Kidney (tissue), 14 donors: ENCODE measurements around the gene HM13. TPM values are rescaled to one million over a fixed set of nuclear protein-coding genes. Genes with fewer than 3 reads are reported as not detected.

ENCODE experiments used
- DNase-seq, 5 donors: peaks; one replicate each; pipeline ENCODE4 v3.0.0-alpha.2; 2013 to 2020
- FAIRE-seq: peaks from 2 replicates; lab custom pipeline; 2012; peaks lifted over from hg19 to GRCh38; lab: Jason Lieb, UNC
- H3K27ac ChIP-seq, 2 donors: one replicate each; pipeline ENCODE4 v1.7.0; 2013; ENCODE audit warnings: low read depth in 2 of 2, low read length in 2 of 2, inconsistent platforms in 1 of 2
- H3K27me3 ChIP-seq: one replicate; pipeline ENCODE4 v1.7.1; 2013; ENCODE audit warnings: low read length, inconsistent platforms; ENCODE audit not compliant: control insufficient read depth, insufficient read depth
- H3K36me3 ChIP-seq, 3 donors: one replicate each; pipeline versions ENCODE4 v1.7.0 to v1.7.1; 2013; ENCODE audit warnings: low read length in 3 of 3, control low read depth in 1 of 3, inconsistent platforms in 1 of 3; ENCODE audit not compliant: insufficient read depth in 3 of 3, control insufficient read depth in 2 of 3
- H3K4me1 ChIP-seq, 3 donors: one replicate each; pipeline versions ENCODE4 v1.7.0 to v1.7.1; 2013; ENCODE audit warnings: low read length in 3 of 3, inconsistent platforms in 1 of 3, low read depth in 1 of 3; ENCODE audit not compliant: control insufficient read depth in 2 of 3, insufficient read depth in 2 of 3
- H3K4me3 ChIP-seq, 3 donors: one replicate each; pipeline versions ENCODE4 v1.7.0 to v1.8.1; 2013; ENCODE audit warnings: low read length in 3 of 3, control low read depth in 1 of 3, inconsistent platforms in 1 of 3
- H3K9ac ChIP-seq, 3 donors: one replicate each; pipeline versions ENCODE4 v1.7.0 to v1.7.1; 2013; ENCODE audit warnings: low read length in 3 of 3, control low read depth in 1 of 3, inconsistent platforms in 1 of 3
- H3K9me3 ChIP-seq, 3 donors: one replicate each; pipeline versions ENCODE4 v1.7.0 to v1.7.1; 2013; ENCODE audit warnings: low read length in 3 of 3, control low read depth in 1 of 3, inconsistent platforms in 1 of 3; ENCODE audit not compliant: control insufficient read depth in 2 of 3, insufficient read depth in 1 of 3
- intact Hi-C: fragments of 100-400 bp; cut with DNase I; formaldehyde crosslinking; loops from one replicate; pipeline ENCODE4 v1.11.1; 2022
- polyA plus RNA-seq: library from polyadenylated mRNA; stranded (reverse); fragments of 350-450 nt; fragmentation: Illumina TruSeq; extraction: RNeasy Lipid Tissue Mini Kit (QIAGEN cat#74804); gene quantifications from one replicate; pipeline ENCODE4 v1.2.3, GENCODE V29; 2014; ENCODE audit warnings: low read depth, low replicate concordance; ENCODE audit not compliant: insufficient read depth
- total RNA-seq: library from RNA; stranded (reverse); fragmentation: NEBNext Ultra II Directional; extraction: Animal tissue kit (Norgen Biotek cat#: 25700); gene quantifications from one replicate; pipeline ENCODE4 v1.2.1, GENCODE V29; 2021
- TF ChIP-seq, protein P1 (sequence below): IDR thresholded peaks from 3 replicates; pipeline ENCODE4 v1.5.1; 2012; ENCODE audit warnings: mild to moderate bottlenecking, moderate library complexity, borderline replicate concordance; ENCODE audit not compliant: insufficient read depth; ENCODE audit errors: extremely low read depth
- donor health status: control.
- donor health status: control.
- donor health status: control.
- donor health status: control.
- donor health status: control.
- donor health status: DM: yes; HTN: yes; CAD: no.
- donor health status: Normal renal cell carcinoma (clear cell type).

Gene HM13
- total and polyA plus RNA-seq, 2 donors from 2014 or later: 154 to 174 TPM

DNA sequence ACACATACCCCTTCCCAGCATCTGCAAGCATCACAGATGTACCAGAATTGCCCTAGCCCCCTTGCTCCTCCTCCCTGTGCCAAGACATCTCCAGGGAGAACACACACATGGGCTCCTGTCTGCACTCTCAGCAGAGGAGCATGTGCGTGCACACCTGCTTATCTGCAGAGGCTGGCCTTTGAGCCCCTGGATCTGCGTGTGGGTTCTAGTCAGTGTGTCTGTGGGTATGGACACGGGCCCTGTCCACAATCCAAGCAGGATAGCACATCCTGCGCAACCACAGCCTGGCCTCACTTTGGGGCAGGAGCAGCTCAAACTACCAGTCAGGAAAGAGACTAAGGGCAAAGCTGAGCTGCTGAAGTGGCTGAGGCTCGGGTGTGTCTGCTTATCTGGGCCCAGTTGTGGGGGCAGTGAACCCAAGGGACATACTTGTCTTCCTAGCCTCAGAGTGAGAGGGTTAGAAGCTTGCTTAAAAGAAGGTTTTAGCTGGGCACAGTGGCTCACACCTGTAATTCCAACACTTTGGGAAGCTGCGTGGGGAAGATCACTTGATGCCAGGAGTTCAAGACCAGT is 41.0 kb downstream of the HM13 start:
- H3K9ac ChIP-seq: no peak overlapping the region
- no peaks in the 10 kb centered on the region for H3K9me3 ChIP-seq
- H3K27ac ChIP-seq: no peak overlapping the region
- peak in 1 of 5 donors; percentile 60 for DNase-seq
- peaks cover 0 to 8% (median 3%) of the 10 kb centered on the region in 3 donors for H3K4me1 ChIP-seq
- intact Hi-C loops: no loop called here
- no peak for FAIRE-seq
- peaks cover 0 to 15% (median 8%) of the 10 kb centered on the region in 3 donors for H3K36me3 ChIP-seq
- no peaks in the 10 kb centered on the region for H3K27me3 ChIP-seq
- TF ChIP-seq, protein P1, sequence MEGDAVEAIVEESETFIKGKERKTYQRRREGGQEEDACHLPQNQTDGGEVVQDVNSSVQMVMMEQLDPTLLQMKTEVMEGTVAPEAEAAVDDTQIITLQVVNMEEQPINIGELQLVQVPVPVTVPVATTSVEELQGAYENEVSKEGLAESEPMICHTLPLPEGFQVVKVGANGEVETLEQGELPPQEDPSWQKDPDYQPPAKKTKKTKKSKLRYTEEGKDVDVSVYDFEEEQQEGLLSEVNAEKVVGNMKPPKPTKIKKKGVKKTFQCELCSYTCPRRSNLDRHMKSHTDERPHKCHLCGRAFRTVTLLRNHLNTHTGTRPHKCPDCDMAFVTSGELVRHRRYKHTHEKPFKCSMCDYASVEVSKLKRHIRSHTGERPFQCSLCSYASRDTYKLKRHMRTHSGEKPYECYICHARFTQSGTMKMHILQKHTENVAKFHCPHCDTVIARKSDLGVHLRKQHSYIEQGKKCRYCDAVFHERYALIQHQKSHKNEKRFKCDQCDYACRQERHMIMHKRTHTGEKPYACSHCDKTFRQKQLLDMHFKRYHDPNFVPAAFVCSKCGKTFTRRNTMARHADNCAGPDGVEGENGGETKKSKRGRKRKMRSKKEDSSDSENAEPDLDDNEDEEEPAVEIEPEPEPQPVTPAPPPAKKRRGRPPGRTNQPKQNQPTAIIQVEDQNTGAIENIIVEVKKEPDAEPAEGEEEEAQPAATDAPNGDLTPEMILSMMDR: no peak
- no peak overlapping the region for H3K4me3 ChIP-seq

DNA sequence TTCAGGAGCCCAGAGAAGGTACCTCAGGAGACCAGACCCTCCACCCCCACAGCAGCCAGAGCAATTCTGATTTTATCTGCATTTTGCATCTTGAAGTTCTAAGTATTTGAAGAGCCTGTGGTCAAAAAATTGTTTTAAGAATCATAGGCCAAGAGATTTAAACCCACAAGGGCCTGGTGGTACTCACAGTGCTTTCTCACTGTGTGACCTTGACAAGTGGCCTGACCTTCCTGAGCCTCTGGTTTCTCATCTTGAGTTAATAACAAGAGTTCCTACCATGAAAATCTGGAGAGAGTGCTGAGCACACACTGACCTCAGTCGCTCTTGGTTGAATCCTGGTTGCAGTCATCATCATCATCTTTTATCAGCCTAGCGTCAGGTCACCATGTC is 45.5 kb downstream of the HM13 start:
- TF ChIP-seq, protein P1: no peak
- no peak overlapping the region for H3K9ac ChIP-seq

DNA sequence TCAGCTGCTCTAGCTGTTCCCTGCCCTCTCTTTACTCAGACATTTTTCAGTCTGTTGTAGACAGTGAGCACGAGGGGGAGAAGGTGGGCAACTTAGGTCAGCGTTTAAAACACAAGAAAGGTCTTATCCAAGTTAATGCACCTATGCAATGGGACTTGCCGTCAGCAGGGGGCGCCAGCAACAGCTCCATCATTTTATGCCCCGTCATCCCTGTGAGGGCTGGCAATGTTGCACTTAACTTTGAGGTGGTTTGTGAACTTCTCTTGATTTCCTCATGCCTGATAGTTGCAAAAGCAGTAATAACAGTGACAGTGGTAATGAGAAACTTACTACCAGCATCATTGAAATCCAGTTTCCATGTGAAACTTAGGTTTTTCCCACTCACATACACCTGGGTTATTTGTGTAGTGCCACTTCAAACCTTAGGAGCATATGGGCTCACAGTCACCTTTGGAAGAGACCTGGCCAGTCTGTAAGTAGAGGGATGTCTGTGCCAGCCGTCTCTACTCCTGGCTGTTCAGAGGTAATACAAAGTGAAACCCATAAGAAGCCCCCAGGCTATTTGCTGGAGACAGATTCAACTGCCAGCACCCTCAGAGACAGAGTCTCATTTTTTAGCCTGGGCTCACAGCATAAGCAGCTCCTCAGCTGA is 46.0 kb downstream of the HM13 start:
- H3K4me1 ChIP-seq: peaks cover 0 to 4% (median 4%) of the 10 kb centered on the region in 3 donors
- intact Hi-C loops: loop anchor here (5.0 kb wide), 1 partner anchor 52 kb away; no protein-coding TSS in a partner anchor
- H3K4me3 ChIP-seq: no peak overlapping the region
- FAIRE-seq (no peak), DNase-seq (peak in 4 of 5 donors; percentile 63 to 73 (median 67))
- no peak overlapping the region for H3K9ac ChIP-seq
- no peaks in the 10 kb centered on the region for H3K27me3 ChIP-seq
- no peak overlapping the region for H3K27ac ChIP-seq
- TF ChIP-seq, protein P1: peak; percentile 84
- H3K36me3 ChIP-seq: peaks cover 9 to 24% (median 18%) of the 10 kb centered on the region in 3 donors
- no peaks in the 10 kb centered on the region for H3K9me3 ChIP-seq

More for the DNA sequence above, 45.5 kb downstream of the HM13 start:
- H3K9me3 ChIP-seq: no peaks in the 10 kb centered on the region
- no peak overlapping the region for H3K27ac ChIP-seq
- peaks cover 0 to 4% (median 4%) of the 10 kb centered on the region in 3 donors for H3K4me1 ChIP-seq
- FAIRE-seq (no peak), DNase-seq (no peak)
- H3K36me3 ChIP-seq: peaks cover 9 to 24% (median 23%) of the 10 kb centered on the region in 3 donors
- intact Hi-C loops: loop anchor here (5.0 kb wide), 1 partner anchor 53 kb away; no protein-coding TSS in a partner anchor
- no peaks in the 10 kb centered on the region for H3K27me3 ChIP-seq
- no peak overlapping the region for H3K4me3 ChIP-seq
